Muscle of arm (tissue), 14 donors: ENCODE measurements around the gene CACYBP. TPM values are rescaled to one million over a fixed set of nuclear protein-coding genes. Genes with fewer than 3 reads are reported as not detected.

Experiments
- DNase-seq: peaks from one replicate; pipeline ENCODE4 v3.0.0-alpha.2; 2013
- long read RNA-seq, 11 donors: transcript quantifications; one replicate each; lab custom pipeline, GENCODE V29; 2026
- polyA plus RNA-seq, 12 donors: library from polyadenylated mRNA; unstranded; fragments of 120-200 nt; gene quantifications; one replicate each; pipeline ENCODE4 v1.2.1, GENCODE V29; 2013; ENCODE audit not compliant: insufficient read length in 12 of 12

Gene CACYBP, protein sequence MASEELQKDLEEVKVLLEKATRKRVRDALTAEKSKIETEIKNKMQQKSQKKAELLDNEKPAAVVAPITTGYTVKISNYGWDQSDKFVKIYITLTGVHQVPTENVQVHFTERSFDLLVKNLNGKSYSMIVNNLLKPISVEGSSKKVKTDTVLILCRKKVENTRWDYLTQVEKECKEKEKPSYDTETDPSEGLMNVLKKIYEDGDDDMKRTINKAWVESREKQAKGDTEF
- 100 to 1,000 TPM in 9 of 12 donors, 10 to 100 TPM in 2, not detected in 1; 98.3 to 162 (median 104) TPM for polyA plus RNA-seq
- long read RNA-seq, donor 1, transcript CACYBP-201 (6 exons, 2,766 nt) = major isoform, 44 of 68 reads
- long read RNA-seq, donor 1, transcript CACYBP-207 (5 exons, 804 nt) = minor isoform, 6 of 68 reads
- long read RNA-seq, donor 1, partial matches to known transcripts = 15 of 68 reads
- long read RNA-seq, donor 1, other reads (novel, unspliced or antisense) = 0 of 68 reads
- long read RNA-seq, donor 2, transcript CACYBP-207 (5 exons, 804 nt) = minor isoform, 9 of 187 reads
- long read RNA-seq, donor 2, transcript CACYBP-201 (6 exons, 2,766 nt) = major isoform, 50 of 187 reads
- long read RNA-seq, donor 2, partial matches to known transcripts = 24 of 187 reads
- long read RNA-seq, donor 2, other reads (novel, unspliced or antisense) = 97 of 187 reads
- long read RNA-seq, donor 3, transcript CACYBP-201 (6 exons, 2,766 nt) = major isoform, 20 of 68 reads
- long read RNA-seq, donor 3, partial matches to known transcripts = 12 of 68 reads
- long read RNA-seq, donor 3, other reads (novel, unspliced or antisense) = 27 of 68 reads
- long read RNA-seq, donor 4, transcript CACYBP-201 (6 exons, 2,766 nt) = major isoform, 15 of 21 reads
- long read RNA-seq, donor 4, partial matches to known transcripts = 0 of 21 reads
- long read RNA-seq, donor 4, other reads (novel, unspliced or antisense) = 0 of 21 reads
- long read RNA-seq, donor 5, transcript CACYBP-207 (5 exons, 804 nt) = minor isoform, 8 of 206 reads
- long read RNA-seq, donor 5, transcript CACYBP-201 (6 exons, 2,766 nt) = major isoform, 53 of 206 reads
- long read RNA-seq, donor 5, partial matches to known transcripts = 31 of 206 reads
- long read RNA-seq, donor 5, other reads (novel, unspliced or antisense) = 108 of 206 reads
- long read RNA-seq, donor 6, transcript CACYBP-201 (6 exons, 2,766 nt) = major isoform, 29 of 68 reads
- long read RNA-seq, donor 6, partial matches to known transcripts = 28 of 68 reads
- long read RNA-seq, donor 6, other reads (novel, unspliced or antisense) = 7 of 68 reads
- long read RNA-seq, donor 7, transcript CACYBP-207 (5 exons, 804 nt) = minor isoform, 6 of 47 reads
- long read RNA-seq, donor 7, transcript CACYBP-201 (6 exons, 2,766 nt) = major isoform, 26 of 47 reads
- long read RNA-seq, donor 7, partial matches to known transcripts = 6 of 47 reads
- long read RNA-seq, donor 7, other reads (novel, unspliced or antisense) = 6 of 47 reads
- long read RNA-seq, donor 8, transcript CACYBP-207 (5 exons, 804 nt) = minor isoform, 9 of 67 reads
- long read RNA-seq, donor 8, transcript CACYBP-201 (6 exons, 2,766 nt) = major isoform, 42 of 67 reads
- long read RNA-seq, donor 8, partial matches to known transcripts = 0 of 67 reads
- long read RNA-seq, donor 8, other reads (novel, unspliced or antisense) = 10 of 67 reads
- long read RNA-seq, donor 9, transcript CACYBP-207 (5 exons, 804 nt) = minor isoform, 5 of 53 reads
- long read RNA-seq, donor 9, transcript CACYBP-201 (6 exons, 2,766 nt) = major isoform, 38 of 53 reads
- long read RNA-seq, donor 9, partial matches to known transcripts = 0 of 53 reads
- long read RNA-seq, donor 9, other reads (novel, unspliced or antisense) = 5 of 53 reads
- long read RNA-seq, donor 10, transcript CACYBP-201 (6 exons, 2,766 nt) = major isoform, 43 of 66 reads
- long read RNA-seq, donor 10, transcript CACYBP-208 (2 exons, 688 nt) = minor isoform, 5 of 66 reads
- long read RNA-seq, donor 10, partial matches to known transcripts = 0 of 66 reads
- long read RNA-seq, donor 10, other reads (novel, unspliced or antisense) = 15 of 66 reads
- long read RNA-seq, donor 11, transcript CACYBP-207 (5 exons, 804 nt) = minor isoform, 9 of 150 reads
- long read RNA-seq, donor 11, transcript CACYBP-201 (6 exons, 2,766 nt) = major isoform, 40 of 150 reads
- long read RNA-seq, donor 11, partial matches to known transcripts = 78 of 150 reads
- long read RNA-seq, donor 11, other reads (novel, unspliced or antisense) = 17 of 150 reads

DNA sequence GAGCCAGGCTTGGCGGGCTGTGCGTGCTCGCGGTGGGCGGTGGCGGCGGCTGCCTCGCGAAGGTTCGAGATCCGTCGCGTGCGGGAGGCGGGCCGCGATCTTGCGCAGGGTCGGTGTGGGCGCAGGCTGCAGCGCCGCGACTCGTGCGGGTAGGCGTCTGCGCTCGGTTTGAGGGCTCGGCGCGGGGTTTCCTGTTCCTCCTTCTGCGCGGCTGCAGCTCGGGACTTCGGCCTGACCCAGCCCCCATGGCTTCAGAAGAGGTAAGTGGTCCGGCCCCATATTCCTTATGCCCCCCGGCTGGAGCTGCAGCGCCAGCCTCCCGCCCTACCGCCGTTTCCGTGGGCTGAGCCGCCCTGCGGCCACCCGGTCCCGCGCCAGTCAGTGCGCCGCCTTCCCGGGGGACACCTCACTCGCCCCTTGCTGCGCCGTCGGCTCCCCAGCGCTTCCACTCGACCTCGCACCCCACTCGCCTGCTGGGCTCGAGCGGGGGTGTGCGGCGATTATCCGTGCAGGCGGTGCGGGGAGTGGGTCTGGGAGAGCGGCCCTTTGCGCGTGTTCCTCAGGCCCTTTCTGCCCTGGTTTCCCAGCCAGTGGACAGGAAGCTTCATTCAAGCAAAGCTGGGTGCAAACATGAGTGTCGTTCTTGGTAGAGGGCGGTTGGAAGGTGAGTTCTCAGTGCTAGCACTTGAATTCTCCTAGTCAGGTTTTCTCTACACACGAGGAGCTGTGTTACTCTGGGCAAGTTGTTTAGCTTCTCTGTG lies at the start of gene CACYBP:
CACYBP (plus strand) TSS at position 12 of the 761 bp plus-strand sequence; CDS start at position 246, 234 bp downstream.
- no peak for DNase-seq

DNA sequence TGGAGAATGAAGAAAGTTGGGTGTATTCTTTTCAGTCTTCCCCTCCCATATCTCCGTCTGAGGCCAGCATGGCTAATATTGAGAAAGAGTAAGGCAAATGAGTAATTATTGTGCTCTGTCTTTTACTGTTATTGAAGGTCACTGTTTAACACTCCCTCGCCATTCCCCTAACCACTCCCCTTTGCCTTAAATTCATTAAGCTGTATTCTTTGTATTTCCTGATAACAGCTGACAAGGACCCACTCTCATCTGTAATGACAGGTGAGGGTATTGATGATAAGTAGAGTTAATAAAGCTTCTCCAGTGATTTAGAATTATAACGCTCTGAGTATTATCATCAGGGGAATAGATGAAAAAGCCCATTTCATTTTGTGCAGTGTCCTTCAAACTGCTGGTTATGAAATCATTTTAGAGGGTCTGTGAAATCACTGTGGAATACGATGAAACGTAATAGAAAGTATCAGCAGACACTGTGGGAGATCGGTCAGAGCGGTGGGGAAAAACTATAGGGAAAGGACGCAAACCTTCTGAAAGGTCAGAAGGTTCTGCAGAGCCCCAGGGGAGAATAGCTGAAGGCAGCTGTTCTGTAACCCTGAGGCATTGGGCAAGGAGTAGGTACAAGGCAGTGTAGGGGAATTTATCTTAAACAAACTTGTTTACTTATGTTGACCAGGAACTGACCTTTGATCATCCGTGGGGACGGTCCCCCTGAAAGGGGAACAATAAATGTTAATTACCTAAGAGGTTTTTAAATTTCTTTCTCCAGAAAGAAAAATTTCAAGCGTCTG lies 46.3 kb upstream of the CACYBP start:
- no peak for DNase-seq

DNA sequence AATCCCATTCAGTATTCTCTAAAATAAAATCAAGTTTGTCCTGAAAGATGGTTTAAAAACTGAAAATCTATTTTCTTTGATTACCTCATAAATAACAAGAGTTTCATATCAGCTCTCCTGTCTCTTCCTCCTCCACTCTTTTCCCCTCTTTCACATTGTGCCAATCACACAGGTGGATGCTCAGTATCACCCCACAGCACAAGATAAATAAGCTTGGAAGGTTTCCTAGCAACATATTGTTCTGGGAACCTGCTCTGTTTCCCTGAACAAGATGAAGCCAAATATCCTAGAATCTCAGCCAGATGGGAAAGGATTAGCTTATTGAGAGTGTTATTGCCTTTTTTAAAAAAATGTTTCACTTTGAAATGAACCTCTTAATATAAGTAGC lies 45.7 kb upstream of the CACYBP start:
- DNase-seq = no peak

DNA sequence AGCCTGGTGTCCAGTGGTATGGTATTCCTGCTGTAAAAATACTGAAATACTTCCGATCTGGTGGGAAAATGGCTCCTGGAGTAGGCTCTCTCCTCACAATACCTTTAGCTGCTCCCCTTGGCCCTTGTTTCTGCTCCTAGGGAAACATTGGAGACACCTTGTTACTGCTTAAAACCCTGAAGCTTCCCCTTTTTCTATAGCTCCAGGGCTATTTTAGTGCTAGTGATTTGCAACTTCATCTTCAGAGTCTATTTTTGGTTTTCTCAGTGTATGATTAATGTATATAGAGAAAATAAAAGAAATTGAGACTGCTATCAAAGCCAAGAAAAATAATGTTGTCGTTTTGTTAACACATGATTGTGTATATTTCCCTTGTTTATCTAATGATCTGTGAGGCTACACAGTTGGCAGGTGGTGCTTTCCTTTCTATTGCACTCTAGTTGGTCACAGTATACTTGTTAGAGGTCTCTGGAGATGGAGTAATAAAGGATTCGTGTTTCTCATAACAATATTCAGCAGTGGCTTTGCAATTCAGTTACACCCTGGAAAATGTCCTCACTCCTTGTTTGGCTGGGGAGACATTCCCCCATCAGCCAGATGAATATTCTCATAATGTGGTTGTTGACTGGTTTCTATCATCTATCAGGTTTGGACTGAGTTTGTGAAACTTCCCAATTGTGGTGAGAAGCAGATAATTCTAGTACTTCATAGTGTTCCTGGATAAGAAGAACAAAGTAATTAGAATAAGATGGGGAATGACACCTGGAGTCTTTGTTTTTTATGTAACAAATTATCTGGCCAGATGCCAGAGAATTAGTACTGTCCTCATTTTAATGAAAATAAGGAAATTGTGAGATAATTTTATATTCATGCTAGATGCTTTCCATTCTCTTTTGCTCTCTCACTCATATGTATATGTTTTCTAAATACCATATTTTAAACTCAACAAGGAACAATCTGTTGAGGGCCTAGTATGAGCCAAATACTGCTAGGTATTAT lies 44.8 kb upstream of the CACYBP start:
- no peak for DNase-seq

DNA sequence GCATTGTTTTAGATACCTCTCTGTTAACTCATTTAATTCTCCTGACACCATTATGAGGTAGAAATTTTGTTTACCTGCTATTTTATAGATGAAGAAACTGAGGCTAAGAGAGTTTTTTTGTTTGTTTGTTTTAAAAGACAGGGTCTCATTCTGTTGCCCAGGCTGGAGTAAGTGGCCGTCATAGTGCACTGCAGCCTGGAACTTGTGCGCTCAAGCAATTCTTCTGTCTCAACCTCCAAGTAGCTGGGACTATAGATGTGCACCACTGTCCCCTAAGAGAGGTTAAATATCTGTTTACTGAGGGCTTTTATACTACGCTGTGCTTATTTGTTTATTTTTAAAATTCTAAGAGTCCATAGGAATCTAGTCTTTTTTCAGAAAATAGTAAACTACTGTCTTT lies 43.7 kb upstream of the CACYBP start:
- no peak for DNase-seq

DNA sequence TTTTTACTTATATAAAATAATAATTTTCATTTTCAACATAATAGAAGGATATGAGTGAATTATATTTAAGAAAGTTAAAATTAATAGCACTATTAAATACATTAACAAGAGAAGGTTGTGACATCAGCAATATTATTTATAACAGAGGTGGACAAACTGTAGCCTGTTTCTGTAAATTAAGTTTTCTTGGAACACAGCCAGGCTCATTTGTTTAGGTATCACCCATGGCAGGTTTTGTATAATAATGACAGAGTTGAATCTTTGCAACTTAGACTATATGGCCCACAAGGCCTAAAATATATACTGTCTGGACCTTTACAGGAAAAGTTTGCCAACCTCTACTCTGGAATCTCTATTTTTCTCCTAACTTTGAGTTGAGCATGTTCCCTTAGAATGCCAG lies 42.8 kb upstream of the CACYBP start:
- no peak for DNase-seq

DNA sequence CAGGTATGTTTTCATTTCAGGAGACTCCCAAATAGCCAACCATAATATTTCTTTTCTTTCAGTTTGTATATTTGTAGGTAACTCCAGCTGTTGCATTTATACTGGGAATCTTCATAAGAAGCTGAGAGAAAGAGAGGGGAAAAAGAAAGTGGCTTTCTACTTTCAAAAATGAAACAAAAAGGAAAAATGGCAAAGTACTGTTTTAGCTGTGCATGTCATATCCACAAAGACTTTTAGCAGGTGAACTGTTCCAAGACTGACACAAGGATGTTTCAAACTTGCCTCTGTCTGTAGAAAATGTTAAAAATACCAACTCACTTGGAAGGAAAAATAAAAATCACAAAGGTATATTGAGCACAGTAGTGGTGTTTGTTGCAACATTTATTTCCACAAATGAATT lies 41.9 kb upstream of the CACYBP start:
- no peak for DNase-seq

DNA sequence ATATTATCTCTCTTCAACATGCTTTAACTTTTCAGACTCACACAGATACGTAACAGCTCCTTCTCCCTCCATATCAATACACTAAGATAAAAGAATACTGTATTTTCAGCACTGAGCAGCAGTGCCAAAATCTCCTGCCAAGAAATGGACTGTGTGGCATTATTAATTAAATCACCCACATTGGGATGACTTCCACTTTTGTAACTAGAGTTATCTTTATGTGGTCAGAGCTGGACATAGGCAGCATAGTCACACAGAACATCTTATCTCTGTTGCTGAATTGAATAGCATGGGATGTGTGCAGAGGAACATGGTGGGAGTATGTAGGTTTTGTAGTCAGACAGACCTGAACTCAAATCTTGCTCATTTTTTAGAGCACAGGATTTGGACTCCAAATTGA lies 41.4 kb upstream of the CACYBP start:
- DNase-seq = no peak

DNA sequence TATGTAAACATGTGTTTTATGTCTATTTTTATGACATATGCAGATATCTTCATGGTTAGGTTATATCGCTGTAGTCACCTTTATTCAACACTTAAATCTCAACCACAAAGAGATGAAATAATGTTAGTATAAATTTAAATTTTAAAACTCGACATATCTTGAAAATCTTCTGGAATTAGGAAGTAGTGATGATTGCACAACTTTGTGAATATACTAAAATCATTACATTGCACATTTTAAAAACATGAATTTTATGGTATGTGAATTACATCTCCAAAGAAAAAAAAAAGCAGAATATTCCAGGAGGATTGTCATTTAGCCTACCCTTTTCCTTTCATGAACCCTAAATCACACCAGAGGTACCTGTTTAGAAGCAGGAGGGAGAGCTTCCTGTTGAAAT lies 39.4 kb upstream of the CACYBP start:
- DNase-seq = no peak

DNA sequence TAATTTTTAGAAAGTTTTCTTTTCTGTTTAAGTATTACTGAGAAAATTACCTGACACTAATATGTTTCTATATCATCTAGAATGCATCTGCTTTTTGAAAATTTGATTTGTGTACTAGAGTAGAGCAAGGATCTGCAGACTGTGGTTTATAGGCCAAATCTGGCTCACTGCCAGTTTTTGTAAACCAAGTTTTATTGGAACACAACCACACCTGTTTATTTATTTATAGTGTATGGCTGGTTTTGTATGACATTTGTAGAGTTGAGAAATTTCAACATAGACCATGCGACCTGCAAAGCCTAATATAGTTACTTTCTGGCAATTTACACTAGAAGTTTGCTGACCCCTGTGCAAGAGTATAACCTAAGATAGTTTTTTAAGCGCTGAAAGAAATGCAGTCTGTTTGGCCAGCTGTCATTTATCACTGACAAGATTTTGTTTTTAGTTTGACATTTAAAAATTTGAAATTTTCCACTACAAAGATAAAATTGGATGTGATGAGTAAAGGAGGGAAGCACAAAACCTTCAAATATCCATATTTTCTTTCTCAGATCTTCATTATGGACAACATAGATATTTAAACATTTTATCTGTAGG lies 36.1 kb upstream of the CACYBP start:
- DNase-seq = no peak

DNA sequence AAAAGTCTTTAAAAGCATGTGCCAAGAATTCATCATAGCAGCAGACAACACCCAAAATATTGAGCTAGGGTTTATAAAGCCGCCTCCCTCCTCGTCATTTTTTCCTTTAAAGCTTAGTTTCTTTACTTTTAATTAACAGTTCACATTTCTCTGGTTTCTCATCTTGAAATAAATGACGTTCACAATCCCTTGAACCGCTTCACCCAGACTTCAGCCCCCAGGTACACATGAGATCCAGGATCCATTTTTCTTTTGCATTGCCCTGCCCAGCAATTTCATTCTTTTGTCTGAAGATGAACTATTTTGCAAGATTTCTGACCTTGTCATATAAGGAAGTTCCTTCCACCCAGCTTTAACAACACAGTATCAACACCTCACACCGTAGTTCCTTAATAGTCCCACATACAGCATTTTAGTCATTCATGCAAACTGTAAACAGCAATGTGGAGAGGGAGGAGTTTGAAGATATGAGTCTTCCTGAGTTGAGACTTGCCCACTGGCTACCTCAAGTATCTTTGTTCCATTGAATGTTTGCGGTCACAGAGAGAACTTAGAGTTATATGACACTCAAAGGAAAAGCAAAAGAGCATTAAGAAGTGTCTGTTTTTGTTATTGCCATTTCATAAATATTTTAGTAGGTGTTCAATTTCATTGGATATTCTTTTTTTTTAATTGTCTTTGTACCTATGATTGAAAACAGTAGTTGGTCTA lies 35.3 kb upstream of the CACYBP start:
- no peak for DNase-seq

DNA sequence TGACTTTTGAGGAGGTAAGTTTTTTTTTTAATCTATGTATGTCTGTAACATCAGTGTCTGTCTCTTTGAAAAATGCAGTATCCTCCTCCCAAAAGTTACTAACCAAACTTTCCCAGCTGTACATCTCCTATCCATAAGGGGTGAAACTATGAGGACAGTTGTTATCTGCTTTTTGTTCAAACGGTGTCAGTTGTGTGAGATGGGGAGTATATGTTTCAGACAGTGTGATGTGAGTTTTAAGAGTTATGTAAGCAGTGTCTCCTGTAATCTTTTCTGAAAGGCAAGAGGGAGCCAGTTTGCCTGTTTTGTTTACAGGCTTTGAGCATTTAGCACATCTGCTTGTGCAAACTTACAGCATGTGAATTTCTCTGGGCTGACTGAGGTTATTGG lies 34.8 kb upstream of the CACYBP start:
- peak; percentile 45 for DNase-seq

DNA sequence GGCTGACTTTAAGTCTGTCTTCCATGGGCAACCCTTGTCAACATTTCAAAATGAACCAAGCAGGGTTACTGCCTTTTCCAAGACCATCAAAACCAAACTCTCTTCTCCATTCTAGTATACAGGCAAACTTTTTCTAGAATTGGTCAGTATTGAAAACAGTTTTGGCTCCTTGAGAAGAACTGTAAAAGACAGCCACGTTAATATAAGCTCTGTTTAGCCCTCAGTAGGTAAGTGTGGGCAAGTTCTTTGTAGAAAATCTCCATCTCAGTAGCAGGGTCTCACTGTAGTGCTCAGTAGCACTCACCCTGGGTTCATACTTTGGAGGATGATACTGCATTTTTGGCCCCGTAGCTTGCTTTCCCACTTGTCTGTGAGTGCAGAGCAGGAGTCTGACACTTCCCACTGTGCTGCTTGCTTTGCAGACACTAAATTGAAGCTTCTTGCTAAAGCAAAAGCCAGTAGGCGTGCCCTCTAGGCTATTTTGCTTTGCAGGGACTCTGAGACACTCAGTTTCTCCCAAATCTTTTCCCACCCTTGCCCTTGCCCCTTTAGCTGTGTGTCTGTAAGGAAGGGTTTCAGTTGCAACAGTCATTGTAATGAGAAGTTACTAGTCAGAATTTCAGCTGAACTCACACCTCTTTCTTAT lies 34.3 kb upstream of the CACYBP start:
- peak; percentile 35 for DNase-seq

DNA sequence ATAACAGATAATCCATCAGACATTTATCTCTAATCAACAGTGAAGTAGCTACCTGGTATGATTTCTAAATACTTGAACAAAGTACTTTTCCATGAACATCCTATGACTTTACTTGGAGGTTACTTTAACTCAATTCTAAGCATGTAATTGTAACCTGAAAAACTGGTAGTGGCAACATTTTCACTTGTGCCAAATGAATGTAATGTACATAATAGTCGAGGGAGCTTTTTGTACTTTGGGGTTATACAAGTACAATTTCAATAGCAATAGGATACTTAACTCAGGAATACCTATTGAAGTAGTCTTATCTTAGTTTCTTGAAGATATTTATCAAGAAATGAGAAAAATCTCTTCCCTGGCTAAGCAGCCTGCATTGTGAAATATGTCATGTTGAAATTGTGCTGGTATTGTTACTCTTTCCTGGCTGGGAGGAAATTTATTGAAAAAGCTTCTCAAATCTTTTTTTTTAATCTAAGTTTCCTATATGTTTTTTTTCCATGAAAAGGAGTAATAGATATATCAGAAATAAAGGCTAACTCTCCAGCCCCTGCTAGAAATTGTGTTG lies 33.7 kb upstream of the CACYBP start:
- no peak for DNase-seq
